MM.1S (cell line): ENCODE measurements around the gene ITPRID1.

Experiments used
- EZH2 ChIP-seq: fragments of 300-600 bp; sonication (generic); optimal IDR thresholded peaks from 2 replicates; pipeline ENCODE3; 2017; ENCODE audit warnings: low read depth, mild to moderate bottlenecking, antibody characterized with exemption, low read length, mixed read lengths
- TF ChIP-seq, protein P1 (sequence below): fragments of 300-600 bp; sonication (generic); IDR thresholded peaks from 2 replicates; pipeline ENCODE4 v1.5.1; 2016; ENCODE audit warnings: antibody characterized with exemption, low read length, mixed read lengths

DNA sequence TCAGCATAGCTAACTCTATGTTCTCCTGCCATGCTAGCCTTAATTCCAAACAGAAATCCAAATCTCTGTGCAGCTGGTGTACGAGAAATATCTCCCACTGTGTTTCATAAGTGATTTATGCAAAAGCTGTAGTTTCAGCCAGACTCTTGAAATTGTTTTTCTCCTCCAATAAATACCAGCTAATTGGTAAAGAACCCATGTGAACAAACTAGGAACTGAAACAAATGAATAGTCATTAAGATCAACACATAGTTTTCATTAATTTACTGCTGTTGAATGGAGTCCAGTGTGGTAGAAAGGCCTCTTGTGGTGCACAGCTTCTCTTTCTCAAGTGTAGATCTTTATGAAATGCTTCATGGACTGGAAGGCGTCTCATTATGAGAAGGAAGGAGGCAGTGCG is 191.5 kb downstream of the ITPRID1 start:
- TF ChIP-seq, protein P1, sequence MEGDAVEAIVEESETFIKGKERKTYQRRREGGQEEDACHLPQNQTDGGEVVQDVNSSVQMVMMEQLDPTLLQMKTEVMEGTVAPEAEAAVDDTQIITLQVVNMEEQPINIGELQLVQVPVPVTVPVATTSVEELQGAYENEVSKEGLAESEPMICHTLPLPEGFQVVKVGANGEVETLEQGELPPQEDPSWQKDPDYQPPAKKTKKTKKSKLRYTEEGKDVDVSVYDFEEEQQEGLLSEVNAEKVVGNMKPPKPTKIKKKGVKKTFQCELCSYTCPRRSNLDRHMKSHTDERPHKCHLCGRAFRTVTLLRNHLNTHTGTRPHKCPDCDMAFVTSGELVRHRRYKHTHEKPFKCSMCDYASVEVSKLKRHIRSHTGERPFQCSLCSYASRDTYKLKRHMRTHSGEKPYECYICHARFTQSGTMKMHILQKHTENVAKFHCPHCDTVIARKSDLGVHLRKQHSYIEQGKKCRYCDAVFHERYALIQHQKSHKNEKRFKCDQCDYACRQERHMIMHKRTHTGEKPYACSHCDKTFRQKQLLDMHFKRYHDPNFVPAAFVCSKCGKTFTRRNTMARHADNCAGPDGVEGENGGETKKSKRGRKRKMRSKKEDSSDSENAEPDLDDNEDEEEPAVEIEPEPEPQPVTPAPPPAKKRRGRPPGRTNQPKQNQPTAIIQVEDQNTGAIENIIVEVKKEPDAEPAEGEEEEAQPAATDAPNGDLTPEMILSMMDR, result no peak
- no peak for TF ChIP-seq EZH2
